ENCODE data around the gene CNR2. TPM values are rescaled to one million over a fixed set of nuclear protein-coding genes. Genes with fewer than 3 reads are reported as not detected.

Gene CNR2
- total RNA-seq, 4 donors from 2014 or later = 1.6 to 3.4 TPM; not detected in 2

DNA sequence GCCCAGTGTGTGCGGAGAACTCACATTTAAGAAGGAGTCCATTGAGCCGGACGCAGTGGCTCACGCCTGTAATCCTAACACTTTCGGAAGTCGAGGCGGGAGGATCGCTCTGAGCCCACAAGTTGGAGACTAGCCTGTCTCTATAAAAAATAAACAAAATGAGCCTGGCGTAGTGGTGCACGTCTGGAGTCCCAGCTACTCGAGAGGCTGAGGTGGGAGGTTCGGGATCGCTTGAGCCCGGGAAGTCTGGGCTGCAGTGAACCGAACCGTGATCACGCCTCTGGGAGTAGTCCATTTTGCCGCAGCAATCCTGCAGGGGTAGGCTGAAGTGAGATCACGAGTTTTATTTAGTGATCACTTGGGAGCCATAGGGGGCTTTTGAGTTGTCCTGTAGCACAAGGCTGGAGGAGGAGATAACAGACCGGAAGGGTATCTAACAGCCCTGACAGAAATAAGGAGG is 44.6 kb downstream of the CNR2 start:
- Histone ChIP-seq H3K4me1 (peaks cover 2 to 29% (median 20%) of the 10 kb centered on the region in 4 donors), H3K27me3 (no peaks in the 10 kb centered on the region), H3K27ac (peak overlapping the region; percentile 76 to 88 (median 84)), H3K36me3 (peaks cover 0 to 8% (median 0%) of the 10 kb centered on the region in 4 donors), H3K9me3 (no peaks in the 10 kb centered on the region), H3K4me3 (peak overlapping the region in 3 of 4 donors; percentile 64 to 88 (median 67))
- intact Hi-C loops (cut with DNase I; ENCODE audit: low total_unique reads) = loop anchor here (10.0 kb wide), 1 partner anchor 64 kb away; the partner anchor contains the start of gene GALE
- no peak for DNase-seq
- TF ChIP-seq, protein P1, sequence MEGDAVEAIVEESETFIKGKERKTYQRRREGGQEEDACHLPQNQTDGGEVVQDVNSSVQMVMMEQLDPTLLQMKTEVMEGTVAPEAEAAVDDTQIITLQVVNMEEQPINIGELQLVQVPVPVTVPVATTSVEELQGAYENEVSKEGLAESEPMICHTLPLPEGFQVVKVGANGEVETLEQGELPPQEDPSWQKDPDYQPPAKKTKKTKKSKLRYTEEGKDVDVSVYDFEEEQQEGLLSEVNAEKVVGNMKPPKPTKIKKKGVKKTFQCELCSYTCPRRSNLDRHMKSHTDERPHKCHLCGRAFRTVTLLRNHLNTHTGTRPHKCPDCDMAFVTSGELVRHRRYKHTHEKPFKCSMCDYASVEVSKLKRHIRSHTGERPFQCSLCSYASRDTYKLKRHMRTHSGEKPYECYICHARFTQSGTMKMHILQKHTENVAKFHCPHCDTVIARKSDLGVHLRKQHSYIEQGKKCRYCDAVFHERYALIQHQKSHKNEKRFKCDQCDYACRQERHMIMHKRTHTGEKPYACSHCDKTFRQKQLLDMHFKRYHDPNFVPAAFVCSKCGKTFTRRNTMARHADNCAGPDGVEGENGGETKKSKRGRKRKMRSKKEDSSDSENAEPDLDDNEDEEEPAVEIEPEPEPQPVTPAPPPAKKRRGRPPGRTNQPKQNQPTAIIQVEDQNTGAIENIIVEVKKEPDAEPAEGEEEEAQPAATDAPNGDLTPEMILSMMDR (IDR thresholded peaks at IDR 0.05) = peak in 4 of 5 experiments; percentile 10 to 50 (median 31)
- no peak for TF ChIP-seq POLR2AphosphoS5 (IDR thresholded peaks at IDR 0.05)
- no peak for TF ChIP-seq EP300 (IDR thresholded peaks at IDR 0.05; ENCODE audit: low read depth)
- no peak for TF ChIP-seq POLR2A (IDR thresholded peaks at IDR 0.05)
- WGBS, 2 donors (ENCODE audit: low coverage in 1 of 2) = 14 to 17% methylated on average over 10 to 20 of the region's 20 CpGs
- in situ Hi-C loops (cut with MboI; ENCODE audit: low pct_ligation_motif_present in 1 of 4, low pct_unique_long_range_greater_than_20kb in 1 of 4, low sequenced_read_pairs in 3 of 4) = loop anchor here in 1 of 4 donors (10.0 kb wide), 1 partner anchor 64 kb away; the partner anchor contains the start of gene GALE

DNA sequence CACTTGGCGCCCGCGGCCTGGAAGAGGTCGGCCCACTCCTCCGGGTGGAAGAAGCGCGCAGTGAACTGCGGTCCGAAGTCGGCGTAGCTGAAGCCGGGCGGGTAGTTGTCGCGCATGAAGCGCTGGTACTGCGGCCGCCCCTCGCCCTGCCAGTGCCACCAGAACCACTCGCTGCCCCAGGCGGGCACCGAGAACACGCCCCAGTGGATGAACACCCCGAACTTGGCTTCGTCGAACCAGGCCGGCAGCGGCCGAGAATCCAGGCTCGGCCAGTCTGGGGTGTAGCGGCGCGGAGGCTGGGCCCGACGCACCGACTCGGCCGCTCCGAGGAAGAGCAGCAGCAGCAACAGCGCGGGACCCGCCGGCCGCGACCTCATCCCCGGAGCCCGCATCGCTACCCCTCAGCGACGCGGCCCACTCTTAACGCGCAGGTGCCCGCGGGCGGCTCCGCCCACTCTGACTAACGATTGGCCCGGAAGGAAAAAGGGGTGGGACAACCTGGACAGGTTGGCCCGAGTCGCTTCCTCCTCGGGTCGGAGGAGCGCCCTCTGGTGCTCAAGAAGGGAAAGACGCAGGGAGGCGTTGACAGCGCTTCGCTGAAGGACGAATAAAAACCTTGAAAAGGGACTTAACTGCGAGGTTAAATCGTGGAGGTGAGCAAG is 45.1 kb downstream of the CNR2 start, which contains the start of gene FUCA1:
FUCA1 (minus strand) TSS at position 396 of the 662 bp plus-strand sequence; CDS start at position 392, 4 bp downstream.
- TF ChIP-seq, protein P1 (IDR thresholded peaks at IDR 0.05) = peak; percentile 95 to 98 (median 97)
- peak; percentile 82 for TF ChIP-seq POLR2A (IDR thresholded peaks at IDR 0.05)
- TF ChIP-seq POLR2AphosphoS5 (IDR thresholded peaks at IDR 0.05) = peak; percentile 84 to 91 (median 89)
- TF ChIP-seq EP300 (IDR thresholded peaks at IDR 0.05; ENCODE audit: low read depth) = no peak
- Histone ChIP-seq H3K27me3 (no peaks in the 10 kb centered on the region), H3K27ac (peak within 1 kb of the TSS; percentile 76 to 88 (median 84)), H3K36me3 (peaks cover 0 to 14% (median under 1%) of the 10 kb centered on the region in 4 donors), H3K9me3 (no peaks in the 10 kb centered on the region), H3K4me1 (peaks cover 2 to 29% (median 20%) of the 10 kb centered on the region in 4 donors), H3K4me3 (peak within 1 kb of the TSS; percentile 64 to 89 (median 78))
- intact Hi-C loops (cut with DNase I; ENCODE audit: low total_unique reads) = loop anchor here (10.0 kb wide), 1 partner anchor 63 kb away; the partner anchor contains the start of gene GALE
- 0 to 1% methylated on average over 2 to 71 of the region's 71 CpGs for WGBS, 2 donors (ENCODE audit: low coverage in 1 of 2)
- DNase-seq = peak; percentile 97
- in situ Hi-C loops (cut with MboI; ENCODE audit: low pct_ligation_motif_present in 1 of 4, low pct_unique_long_range_greater_than_20kb in 1 of 4, low sequenced_read_pairs in 3 of 4) = loop anchor here in 1 of 4 donors (10.0 kb wide), 1 partner anchor 63 kb away; the partner anchor contains the start of gene GALE

DNA sequence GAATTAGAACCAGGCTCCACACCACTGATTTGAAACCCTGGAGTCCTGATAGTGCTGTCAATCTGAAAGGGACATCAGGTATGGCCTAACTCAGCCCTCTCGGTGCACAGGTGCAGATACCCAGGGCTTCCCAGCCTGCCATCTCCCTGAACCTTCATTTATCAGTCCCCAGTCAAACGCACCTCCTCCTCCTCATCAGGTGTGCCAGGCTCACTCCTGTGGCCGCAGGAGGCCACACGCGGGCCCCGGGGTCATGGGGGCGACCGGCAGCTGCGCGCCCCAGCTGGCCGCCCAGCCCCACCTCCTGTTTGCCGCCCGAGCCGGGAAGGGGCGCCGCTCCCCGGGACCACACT is 45.6 kb downstream of the CNR2 start:
- WGBS, 2 donors (ENCODE audit: low coverage in 1 of 2) = 4% methylated on average over 17 of the region's 17 CpGs; no CpG with 5 or more reads in 1 of the 2 donors
- H3K4me1 ChIP-seq = peaks cover 2 to 29% (median 20%) of the 10 kb centered on the region in 4 donors
- H3K27ac ChIP-seq = peak overlapping the region; percentile 76 to 88 (median 84)
- in situ Hi-C loops (cut with MboI; ENCODE audit: low pct_ligation_motif_present in 1 of 4, low pct_unique_long_range_greater_than_20kb in 1 of 4, low sequenced_read_pairs in 3 of 4) = loop anchor here in 1 of 4 donors (10.0 kb wide), 1 partner anchor 63 kb away; the partner anchor contains the start of gene GALE
- TF ChIP-seq, protein P1 (IDR thresholded peaks at IDR 0.05) = no peak
- TF ChIP-seq POLR2AphosphoS5 (IDR thresholded peaks at IDR 0.05) (no peak), EP300 (IDR thresholded peaks at IDR 0.05; ENCODE audit: low read depth) (no peak), POLR2A (IDR thresholded peaks at IDR 0.05) (no peak)
- DNase-seq = no peak
- H3K27me3 ChIP-seq = no peaks in the 10 kb centered on the region
- intact Hi-C loops (cut with DNase I; ENCODE audit: low total_unique reads) = loop anchor here (10.0 kb wide), 1 partner anchor 63 kb away; the partner anchor contains the start of gene GALE
- peaks cover 0 to 19% (median 3%) of the 10 kb centered on the region in 4 donors for H3K36me3 ChIP-seq
- H3K9me3 ChIP-seq = no peaks in the 10 kb centered on the region
- peak overlapping the region; percentile 64 to 89 (median 78) for H3K4me3 ChIP-seq

DNA sequence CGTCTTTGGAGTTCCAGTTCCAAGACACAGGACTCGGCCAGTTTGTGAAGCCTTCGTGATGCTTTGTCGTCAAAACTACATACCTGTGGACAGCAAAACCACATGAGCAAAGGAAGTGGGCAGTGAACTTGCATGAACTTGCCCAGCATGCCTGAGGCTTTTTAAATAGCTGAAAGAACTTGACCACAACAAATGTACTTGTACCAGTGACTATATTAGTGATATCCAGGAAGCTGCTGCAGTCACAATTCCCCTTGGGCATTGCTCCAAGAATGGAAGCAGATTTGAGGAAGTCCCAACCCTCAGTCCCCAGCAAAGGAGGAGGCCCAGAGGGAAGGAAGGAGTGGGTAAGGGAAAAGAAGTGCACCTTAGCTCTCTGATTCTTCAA is 47.6 kb downstream of the CNR2 start:
- in situ Hi-C loops (cut with MboI; ENCODE audit: low pct_ligation_motif_present in 1 of 4, low pct_unique_long_range_greater_than_20kb in 1 of 4, low sequenced_read_pairs in 3 of 4) = loop anchor here in 1 of 4 donors (10.0 kb wide), 1 partner anchor 61 kb away; the partner anchor contains the start of gene GALE

More for the DNA sequence above, 47.6 kb downstream of the CNR2 start:
- DNase-seq = peak; percentile 37
- no peak overlapping the region for H3K4me3 ChIP-seq
- peaks cover 0 to 27% (median 4%) of the 10 kb centered on the region in 4 donors for H3K36me3 ChIP-seq
- H3K27me3 ChIP-seq = no peaks in the 10 kb centered on the region
- H3K4me1 ChIP-seq = peaks cover 2 to 29% (median 20%) of the 10 kb centered on the region in 4 donors
- H3K9me3 ChIP-seq = no peaks in the 10 kb centered on the region
- peak overlapping the region in 3 of 4 donors; percentile 3 to 85 (median 14) for H3K27ac ChIP-seq
- intact Hi-C loops (cut with DNase I; ENCODE audit: low total_unique reads) = loop anchor here (10.0 kb wide), 1 partner anchor 61 kb away; the partner anchor contains the start of gene GALE
- WGBS, 2 donors (ENCODE audit: low coverage in 1 of 2) = 78% methylated on average over 4 of the region's 4 CpGs; no CpG with 5 or more reads in 1 of the 2 donors
- no peak for TF ChIP-seq POLR2A (IDR thresholded peaks at IDR 0.05)
- TF ChIP-seq, protein P1 (IDR thresholded peaks at IDR 0.05) = no peak
- TF ChIP-seq POLR2AphosphoS5 (IDR thresholded peaks at IDR 0.05) = no peak
- no peak for TF ChIP-seq EP300 (IDR thresholded peaks at IDR 0.05; ENCODE audit: low read depth)

All from transverse colon (tissue), 4 donors.